RWPE2 (cell line): ENCODE data around the gene AZGP1.
"Not testable (repeated sequence)": the region's sequence is repeated elsewhere in the genome, so short reads cannot be mapped to it uniquely, and the experiment has no call there.

Experiments
- ATAC-seq: fragments of 200-7000 bp; cut with Tn5 transposase; 3 replicates; pipeline ENCODE4 v1.9.1; 2021; ENCODE audit warnings: low read depth
- DNase-seq: peaks from one replicate; pipeline ENCODE4 v3.0.0-alpha.2; 2020; ENCODE audit warnings: low spot score
- H3K27ac ChIP-seq: fragments of 450-650 bp; 2 replicates; pipeline ENCODE4 v1.5.1; 2017; ENCODE audit warnings: mild to moderate bottlenecking; ENCODE audit not compliant: poor library complexity, severe bottlenecking
- H3K27me3 ChIP-seq: fragments of 250-450 bp; sonication (Bioruptor Pico); 2 replicates; pipeline ENCODE4 v1.5.1; 2021; ENCODE audit warnings: mild to moderate bottlenecking, moderate library complexity; ENCODE audit not compliant: insufficient read depth, poor library complexity, severe bottlenecking
- H3K36me3 ChIP-seq: fragments of 250-450 bp; sonication (Bioruptor Pico); 2 replicates; pipeline ENCODE4 v1.5.1; 2020; ENCODE audit warnings: low read depth, mild to moderate bottlenecking, moderate library complexity
- H3K4me1 ChIP-seq: fragments of 250-450 bp; sonication (Bioruptor Pico); 2 replicates; pipeline ENCODE4 v1.5.1; 2021; ENCODE audit warnings: mild to moderate bottlenecking, moderate library complexity; ENCODE audit not compliant: insufficient read depth, poor library complexity, severe bottlenecking
- H3K4me3 ChIP-seq: fragments of 250-450 bp; sonication (Bioruptor Pico); 2 replicates; pipeline ENCODE4 v1.5.1; 2021; ENCODE audit warnings: mild to moderate bottlenecking, moderate library complexity; ENCODE audit not compliant: severe bottlenecking
- H3K9me3 ChIP-seq: fragments of 250-450 bp; sonication (Bioruptor Pico); 2 replicates; pipeline ENCODE4 v1.5.1; 2021; ENCODE audit warnings: mild to moderate bottlenecking, moderate library complexity; ENCODE audit not compliant: severe bottlenecking
- CTCF ChIP-seq: fragments of 450-650 bp; IDR thresholded peaks from one replicate; pipeline ENCODE4 v1.5.1; 2017; ENCODE audit warnings: mild to moderate bottlenecking, moderate library complexity; ENCODE audit not compliant: poor library complexity, severe bottlenecking

AZGP1 gene

GRCh38 chr7:99997545-99998137, 21.8 kb upstream of the AZGP1 start:
- H3K27ac ChIP-seq = no peak overlapping the region
- no peaks in the 10 kb centered on the region for H3K36me3 ChIP-seq
- no peak for TF ChIP-seq CTCF
- H3K27me3 ChIP-seq = no peaks in the 10 kb centered on the region
- H3K4me3 ChIP-seq = no peak overlapping the region
- DNase-seq (peak; percentile 36), ATAC-seq (no peak)
- H3K9me3 ChIP-seq = no peaks in the 10 kb centered on the region
- no peaks in the 10 kb centered on the region for H3K4me1 ChIP-seq

- H3K36me3 ChIP-seq = no peaks in the 10 kb centered on the region
- no peaks in the 10 kb centered on the region for H3K4me1 ChIP-seq
- DNase-seq (peak; percentile 16), ATAC-seq (no peak)
- TF ChIP-seq CTCF = no peak
- no peak overlapping the region for H3K4me3 ChIP-seq
- H3K27ac ChIP-seq = no peak overlapping the region
- no peaks in the 10 kb centered on the region for H3K27me3 ChIP-seq
- H3K9me3 ChIP-seq = no peaks in the 10 kb centered on the region
Measured at GRCh38 chr7:99996755-99997544, 21.1 kb upstream of the AZGP1 start.

GRCh38 chr7:99994819-99995218, 19.0 kb upstream of the AZGP1 start:
- TF ChIP-seq CTCF = no peak
- ATAC-seq (no peak), DNase-seq (no peak)
- no peak overlapping the region for H3K27ac ChIP-seq
- H3K4me1 ChIP-seq = peaks cover 3% of the 10 kb centered on the region
- H3K27me3 ChIP-seq = no peaks in the 10 kb centered on the region
- no peaks in the 10 kb centered on the region for H3K9me3 ChIP-seq
- no peaks in the 10 kb centered on the region for H3K36me3 ChIP-seq
- H3K4me3 ChIP-seq = no peak overlapping the region

DNA sequence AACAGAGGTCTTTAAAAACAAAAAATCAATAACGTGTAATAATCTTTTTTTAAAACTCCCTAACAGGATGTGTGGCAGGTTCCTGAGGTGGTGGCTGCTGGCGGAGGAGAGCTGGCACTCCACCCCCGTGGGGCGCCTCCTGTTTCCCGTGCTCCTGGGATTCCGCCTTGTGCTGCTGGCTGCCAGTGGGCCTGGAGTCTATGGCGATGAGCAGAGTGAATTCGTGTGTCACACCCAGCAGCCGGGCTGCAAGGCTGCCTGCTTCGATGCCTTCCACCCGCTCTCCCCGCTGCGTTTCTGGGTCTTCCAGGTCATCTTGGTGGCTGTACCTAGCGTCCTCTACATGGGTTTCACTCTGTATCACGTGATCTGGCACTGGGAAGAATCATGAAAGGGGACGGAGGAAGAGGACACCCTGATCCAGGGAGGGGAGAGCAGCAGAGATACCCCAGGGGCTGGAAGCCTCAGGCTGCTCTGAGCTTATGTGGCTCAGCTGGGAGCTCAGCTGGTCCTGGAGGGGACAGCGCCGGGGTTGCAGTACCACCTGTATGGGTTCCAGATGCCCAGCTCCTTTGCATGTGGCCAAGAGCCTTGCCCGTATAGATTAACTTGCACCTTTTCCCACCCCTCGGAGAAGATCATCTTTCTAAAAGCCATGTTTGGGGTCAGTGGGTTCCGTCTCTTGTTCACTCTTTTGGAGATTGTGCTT, 16.7 kb upstream of the AZGP1 start:
- no peak overlapping the region for H3K27ac ChIP-seq
- no peak for TF ChIP-seq CTCF
- ATAC-seq (no peak), DNase-seq (no peak)
- H3K4me1 ChIP-seq = peaks cover 3% of the 10 kb centered on the region
- no peaks in the 10 kb centered on the region for H3K27me3 ChIP-seq
- no peaks in the 10 kb centered on the region for H3K36me3 ChIP-seq
- H3K9me3 ChIP-seq = no peaks in the 10 kb centered on the region
- no peak overlapping the region for H3K4me3 ChIP-seq

DNA sequence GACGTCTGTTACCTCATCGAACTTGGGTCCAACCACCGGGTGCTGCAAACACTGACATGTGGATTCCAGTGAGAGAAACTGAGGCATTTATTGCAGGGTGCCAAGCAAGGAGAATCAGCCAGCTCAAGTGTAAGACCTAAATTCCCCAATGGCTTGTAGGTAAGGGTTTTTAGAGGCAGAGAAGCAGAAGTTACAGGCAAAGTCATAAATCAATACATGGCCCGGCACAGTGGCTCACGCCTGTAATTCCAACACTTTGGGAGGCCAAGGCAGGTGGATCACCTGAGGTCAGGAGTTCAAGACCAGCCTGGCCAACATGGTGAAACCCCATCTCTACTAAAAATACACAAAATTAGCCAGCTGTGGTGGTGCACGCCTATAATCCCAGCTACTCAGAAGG, 15.7 kb upstream of the AZGP1 start:
- not testable (repeated sequence) for DNase-seq, H3K9me3 ChIP-seq, ATAC-seq, H3K27ac ChIP-seq, H3K4me3 ChIP-seq, H3K36me3 ChIP-seq, H3K4me1 ChIP-seq, H3K27me3 ChIP-seq
